Endometrial microvascular endothelial cells (primary cell): ENCODE data around the gene DIPK2A. TPM values are rescaled to one million over a fixed set of nuclear protein-coding genes. Genes with fewer than 3 reads are reported as not detected.

Source experiments
- in situ Hi-C: cut with HindIII; loops from 2 replicates; pipeline ENCODE4 v1.10.0; 2017; ENCODE audit warnings: low sequenced_read_pairs, low pct_unique_long_range_greater_than_20kb; ENCODE audit errors: inconsistent ontology term
- total RNA-seq: library from RNA; depleted of rRNA; stranded (reverse); fragments of >200 nt; gene quantifications from one replicate; pipeline ENCODE4 v1.2.3, GENCODE V29; 2015; ENCODE audit errors: inconsistent ontology term

Gene DIPK2A
- 44.2 TPM for total RNA-seq

- in situ Hi-C loops: no loop called here
These were observed at the start of gene DIPK2A for GRCh38 chr3:143971359-143972154. DIPK2A (plus strand) TSS chr3:143971823; CDS start chr3:143972333, 510 bp downstream.

- in situ Hi-C loops: no loop called here
These were observed 46.9 kb upstream of the DIPK2A start for GRCh38 chr3:143924522-143925285.

- in situ Hi-C loops: no loop called here
These were observed 43.6 kb upstream of the DIPK2A start for GRCh38 chr3:143928056-143928455.

- in situ Hi-C loops: no loop called here
These were observed 42.9 kb upstream of the DIPK2A start for GRCh38 chr3:143928541-143929255.

- in situ Hi-C loops: no loop called here
These were observed 36.8 kb upstream of the DIPK2A start for GRCh38 chr3:143934791-143935190.

- in situ Hi-C loops: no loop called here
These were observed 35.9 kb upstream of the DIPK2A start for GRCh38 chr3:143935678-143936077.

- in situ Hi-C loops: no loop called here
These were observed 20.8 kb upstream of the DIPK2A start for GRCh38 chr3:143950810-143951209.

GRCh38 chr3:143951351-143951971, 20.2 kb upstream of the DIPK2A start:
- in situ Hi-C loops: no loop called here

GRCh38 chr3:143952569-143953072, 19.0 kb upstream of the DIPK2A start:
- in situ Hi-C loops: no loop called here

- in situ Hi-C loops: no loop called here
These were observed 16.5 kb upstream of the DIPK2A start for GRCh38 chr3:143955113-143955512.

GRCh38 chr3:143956838-143957237, 14.8 kb upstream of the DIPK2A start:
- in situ Hi-C loops: no loop called here

- in situ Hi-C loops: no loop called here
These were observed 14.2 kb upstream of the DIPK2A start for GRCh38 chr3:143957453-143957852.

- in situ Hi-C loops: no loop called here
These were observed 12.7 kb upstream of the DIPK2A start for GRCh38 chr3:143958966-143959365.

GRCh38 chr3:143961342-143961741, 10.3 kb upstream of the DIPK2A start:
- in situ Hi-C loops: no loop called here

GRCh38 chr3:143963946-143964345, 7.7 kb upstream of the DIPK2A start:
- in situ Hi-C loops: no loop called here

GRCh38 chr3:143970773-143971358, 757 bp upstream of the DIPK2A start:
- in situ Hi-C loops: no loop called here

GRCh38 chr3:143972155-143972504, 507 bp downstream of the DIPK2A start:
- in situ Hi-C loops: no loop called here

- in situ Hi-C loops: no loop called here
These were observed 1.1 kb downstream of the DIPK2A start for GRCh38 chr3:143972505-143973258.
